Measurements from ENCODE around the gene KHDRBS2.

DNA sequence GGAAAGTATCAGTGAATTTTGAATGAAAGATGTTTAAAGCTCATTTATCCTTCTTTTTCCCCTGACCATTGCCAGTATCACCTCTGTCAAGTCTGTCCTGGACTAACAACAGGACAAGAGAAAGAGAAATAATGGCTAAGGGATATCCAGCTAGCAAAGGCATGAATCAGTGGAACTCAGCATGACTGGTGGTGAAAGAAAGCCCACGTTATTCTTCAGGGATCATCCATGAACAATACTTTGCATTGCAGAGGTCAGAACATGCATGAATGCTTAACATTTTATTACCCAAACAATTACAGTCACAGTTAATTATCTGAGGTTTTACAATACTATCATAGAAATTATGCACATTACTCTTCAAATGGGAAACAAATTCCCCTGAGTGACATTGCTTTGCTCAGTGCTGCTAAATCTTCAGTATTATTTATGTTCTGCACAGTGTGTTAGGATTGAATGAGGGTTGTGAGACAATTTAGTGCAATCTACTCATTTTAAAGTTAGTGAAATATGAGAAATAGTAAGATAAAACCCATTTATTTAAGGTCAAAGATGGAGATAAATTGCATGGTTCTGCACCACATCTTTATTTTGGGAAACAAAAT is 350.7 kb downstream of the KHDRBS2 start:
- TF ChIP-seq GATA2 (IDR thresholded peaks at IDR 0.05; ENCODE audit: insufficient read depth, insufficient read length, low read depth, low read length) (no peak), POLR2A (IDR thresholded peaks at IDR 0.05; ENCODE audit: low read depth, low read length) (no peak), CTCF (IDR thresholded peaks at IDR 0.05; ENCODE audit: extremely low read depth in 1 of 2, insufficient read depth in 1 of 2, low read depth in 1 of 2, low read length in 2 of 2) (no peak)

Data from endothelial cell of umbilical vein (primary cell).